ENCODE data around the gene TEX264. TPM values are rescaled to one million over a fixed set of nuclear protein-coding genes. Genes with fewer than 3 reads are reported as not detected.

The TEX264 gene
- total RNA-seq, 1 donor from 2014 or later = 0.54 TPM

- Histone ChIP-seq H3K9ac (no peak overlapping the region), H3K9me3 (ENCODE audit: low read depth) (no peaks in the 10 kb centered on the region), H3K79me2 (ENCODE audit: low read depth) (no peaks in the 10 kb centered on the region), H3F3A (ENCODE audit: low read depth) (no peaks in the 10 kb centered on the region), H3K4me3 (no peak overlapping the region), H3K27ac (no peak overlapping the region), H4K20me1 (ENCODE audit: low read depth) (no peaks in the 10 kb centered on the region), H2AFZ (replicated peaks) (no peak overlapping the region), H3K36me3 (no peaks in the 10 kb centered on the region), H3K4me1 (no peaks in the 10 kb centered on the region), H3K4me2 (no peak overlapping the region), H3K27me3 (no peaks in the 10 kb centered on the region)
- peaks cover 5% of the 10 kb centered on the region for H3K36me3 Mint-ChIP-seq
- H3K4me1 Mint-ChIP-seq = peaks cover 20% of the 10 kb centered on the region
- H3K4me3 Mint-ChIP-seq = no peak overlapping the region
- peaks cover 3% of the 10 kb centered on the region for H3K27me3 Mint-ChIP-seq (ENCODE audit: insufficient read depth, low read depth)
- DNase-seq (ENCODE audit: low spot score) = no peak
- no peak overlapping the region for H3K27ac Mint-ChIP-seq
- no peaks in the 10 kb centered on the region for H3K9me3 Mint-ChIP-seq
- TF ChIP-seq EZH2 (IDR thresholded peaks at IDR 0.05) = no peak
- TF ChIP-seq EZH2phosphoT487 (IDR thresholded peaks at IDR 0.05) = no peak
- TF ChIP-seq, protein P1, sequence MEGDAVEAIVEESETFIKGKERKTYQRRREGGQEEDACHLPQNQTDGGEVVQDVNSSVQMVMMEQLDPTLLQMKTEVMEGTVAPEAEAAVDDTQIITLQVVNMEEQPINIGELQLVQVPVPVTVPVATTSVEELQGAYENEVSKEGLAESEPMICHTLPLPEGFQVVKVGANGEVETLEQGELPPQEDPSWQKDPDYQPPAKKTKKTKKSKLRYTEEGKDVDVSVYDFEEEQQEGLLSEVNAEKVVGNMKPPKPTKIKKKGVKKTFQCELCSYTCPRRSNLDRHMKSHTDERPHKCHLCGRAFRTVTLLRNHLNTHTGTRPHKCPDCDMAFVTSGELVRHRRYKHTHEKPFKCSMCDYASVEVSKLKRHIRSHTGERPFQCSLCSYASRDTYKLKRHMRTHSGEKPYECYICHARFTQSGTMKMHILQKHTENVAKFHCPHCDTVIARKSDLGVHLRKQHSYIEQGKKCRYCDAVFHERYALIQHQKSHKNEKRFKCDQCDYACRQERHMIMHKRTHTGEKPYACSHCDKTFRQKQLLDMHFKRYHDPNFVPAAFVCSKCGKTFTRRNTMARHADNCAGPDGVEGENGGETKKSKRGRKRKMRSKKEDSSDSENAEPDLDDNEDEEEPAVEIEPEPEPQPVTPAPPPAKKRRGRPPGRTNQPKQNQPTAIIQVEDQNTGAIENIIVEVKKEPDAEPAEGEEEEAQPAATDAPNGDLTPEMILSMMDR (IDR thresholded peaks at IDR 0.05) = no peak
Measured at GRCh38 chr3:51684971-51685751, 14.1 kb downstream of the TEX264 start.

DNA sequence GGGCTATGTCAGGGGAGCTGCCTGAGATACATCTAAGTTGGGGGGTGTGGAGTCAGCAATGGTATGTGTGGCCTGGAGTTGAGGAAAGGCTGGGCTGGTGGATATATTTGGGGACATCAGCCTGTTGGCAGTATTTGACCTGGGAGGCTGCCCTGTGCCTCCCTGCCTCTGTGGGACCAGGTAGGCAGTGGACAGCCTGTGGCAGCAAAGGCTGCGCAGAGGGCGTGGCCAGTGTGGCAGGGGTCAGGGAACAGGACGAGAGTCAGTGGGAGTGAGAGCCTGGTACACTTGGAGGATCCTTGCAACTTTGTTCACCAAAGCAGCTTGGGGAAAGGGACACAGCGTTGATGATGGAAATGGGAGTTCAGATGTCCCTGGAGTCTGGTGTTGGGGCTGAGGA, 15.0 kb downstream of the TEX264 start:
- Histone ChIP-seq H3K27me3 (no peaks in the 10 kb centered on the region), H4K20me1 (ENCODE audit: low read depth) (no peaks in the 10 kb centered on the region), H3K79me2 (ENCODE audit: low read depth) (no peaks in the 10 kb centered on the region), H2AFZ (replicated peaks) (no peak overlapping the region), H3K9me3 (ENCODE audit: low read depth) (no peaks in the 10 kb centered on the region), H3F3A (ENCODE audit: low read depth) (no peaks in the 10 kb centered on the region), H3K4me3 (no peak overlapping the region), H3K4me2 (no peak overlapping the region), H3K36me3 (no peaks in the 10 kb centered on the region), H3K27ac (no peak overlapping the region), H3K9ac (no peak overlapping the region), H3K4me1 (no peaks in the 10 kb centered on the region)
- DNase-seq (ENCODE audit: low spot score) = no peak
- H3K27ac Mint-ChIP-seq = peak overlapping the region; percentile 27
- H3K27me3 Mint-ChIP-seq (ENCODE audit: insufficient read depth, low read depth) = peaks cover 3% of the 10 kb centered on the region
- peaks cover 20% of the 10 kb centered on the region for H3K4me1 Mint-ChIP-seq
- peaks cover 5% of the 10 kb centered on the region for H3K36me3 Mint-ChIP-seq
- H3K4me3 Mint-ChIP-seq = no peak overlapping the region
- TF ChIP-seq EZH2 (IDR thresholded peaks at IDR 0.05) (no peak), EZH2phosphoT487 (IDR thresholded peaks at IDR 0.05) (no peak)
- TF ChIP-seq, protein P1 (IDR thresholded peaks at IDR 0.05) = no peak
- no peaks in the 10 kb centered on the region for H3K9me3 Mint-ChIP-seq

DNA sequence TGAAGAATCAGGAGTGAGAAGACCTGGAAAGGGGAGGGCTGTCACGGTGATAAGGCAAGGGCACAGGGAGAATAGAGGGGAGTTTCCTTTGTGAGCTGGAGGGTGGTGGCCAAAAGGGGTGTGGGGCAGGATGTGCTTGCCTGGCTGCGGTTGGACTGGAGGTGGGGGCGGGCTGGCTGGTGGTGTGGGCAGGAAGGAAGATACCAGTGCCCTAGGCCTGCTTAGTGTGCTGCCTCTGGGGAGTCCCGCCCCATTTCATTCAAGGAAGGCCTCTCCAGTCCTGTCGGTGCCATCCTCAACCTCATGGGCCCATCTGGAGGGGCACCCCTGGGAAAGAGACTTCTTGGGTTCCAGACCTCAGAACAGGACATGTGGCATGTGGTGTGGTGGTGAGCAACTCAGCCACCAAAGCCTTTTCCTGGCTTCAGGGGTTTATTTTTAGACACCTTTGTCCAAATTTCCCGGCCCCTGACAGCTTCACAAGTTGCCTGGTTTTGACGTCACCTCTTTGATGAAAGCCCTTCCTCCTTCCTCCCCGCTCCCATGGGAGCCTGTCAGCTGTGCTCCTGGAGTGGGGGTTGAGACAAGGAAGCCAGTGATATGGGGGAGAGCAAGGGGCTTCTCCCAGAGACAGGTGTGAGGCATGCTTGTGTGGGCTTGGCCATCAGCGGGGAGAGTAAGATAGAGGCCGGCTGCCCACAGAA, 15.6 kb downstream of the TEX264 start:
- H3K4me3 ChIP-seq = no peak overlapping the region
- H3K9ac ChIP-seq = no peak overlapping the region
- no peak for DNase-seq (ENCODE audit: low spot score)
- Mint-ChIP-seq H3K4me3 (no peak overlapping the region), H3K4me1 (peaks cover 16% of the 10 kb centered on the region), H3K9me3 (no peaks in the 10 kb centered on the region), H3K27ac (no peak overlapping the region), H3K36me3 (peaks cover 5% of the 10 kb centered on the region), H3K27me3 (ENCODE audit: insufficient read depth, low read depth) (peaks cover 3% of the 10 kb centered on the region)
- H3F3A ChIP-seq (ENCODE audit: low read depth) = no peaks in the 10 kb centered on the region
- H3K36me3 ChIP-seq = no peaks in the 10 kb centered on the region
- H4K20me1 ChIP-seq (ENCODE audit: low read depth) = no peaks in the 10 kb centered on the region
- H3K27me3 ChIP-seq = no peaks in the 10 kb centered on the region
- H3K4me1 ChIP-seq = peaks cover under 1% of the 10 kb centered on the region
- H3K4me2 ChIP-seq = no peak overlapping the region
- no peaks in the 10 kb centered on the region for H3K79me2 ChIP-seq (ENCODE audit: low read depth)
- TF ChIP-seq, protein P1 (IDR thresholded peaks at IDR 0.05) = no peak
- TF ChIP-seq EZH2phosphoT487 (IDR thresholded peaks at IDR 0.05) = no peak
- no peaks in the 10 kb centered on the region for H3K9me3 ChIP-seq (ENCODE audit: low read depth)
- no peak overlapping the region for H3K27ac ChIP-seq
- no peak overlapping the region for H2AFZ ChIP-seq (replicated peaks)

All from neural progenitor cell (in vitro differentiated cells).